ENCODE measurements around the gene MYOD1.

MYOD1 gene

GRCh38 chr11:17719938-17720795, 796 bp downstream of the MYOD1 start:
- no peak overlapping the region for H3K27ac ChIP-seq (ENCODE audit: insufficient read depth, low read depth, low read length, poor library complexity, severe bottlenecking)
- H3K36me3 ChIP-seq (ENCODE audit: control insufficient read depth, insufficient read depth, low read length) = no peaks in the 10 kb centered on the region
- peaks cover 17% of the 10 kb centered on the region for H3K4me1 ChIP-seq (ENCODE audit: control insufficient read depth, insufficient read depth, low read length)
- WGBS, 2 experiments = 5% methylated on average over 85 of the region's 85 CpGs
- H3K4me3 ChIP-seq (ENCODE audit: insufficient read depth, low read depth, low read length) = peak overlapping the region; percentile 8
- H3K27me3 ChIP-seq (ENCODE audit: control insufficient read depth, insufficient read depth, low read length, poor library complexity, severe bottlenecking) = peaks cover 96% of the 10 kb centered on the region
- H3K9me3 ChIP-seq (ENCODE audit: control insufficient read depth, low read length) = no peaks in the 10 kb centered on the region

- peaks cover 17% of the 10 kb centered on the region for H3K4me1 ChIP-seq (ENCODE audit: control insufficient read depth, insufficient read depth, low read length)
- no peak overlapping the region for H3K4me3 ChIP-seq (ENCODE audit: insufficient read depth, low read depth, low read length)
- 2 to 3% methylated on average over 24 of the region's 24 CpGs for WGBS, 2 experiments
These were observed 1.4 kb downstream of the MYOD1 start for GRCh38 chr11:17720796-17721171.

GRCh38 chr11:17721242-17721999, 2.0 kb downstream of the MYOD1 start:
- Histone ChIP-seq H3K27me3 (ENCODE audit: control insufficient read depth, insufficient read depth, low read length, poor library complexity, severe bottlenecking) (peaks cover 85% of the 10 kb centered on the region), H3K27ac (ENCODE audit: insufficient read depth, low read depth, low read length, poor library complexity, severe bottlenecking) (no peak overlapping the region), H3K4me1 (ENCODE audit: control insufficient read depth, insufficient read depth, low read length) (peaks cover 17% of the 10 kb centered on the region), H3K4me3 (ENCODE audit: insufficient read depth, low read depth, low read length) (no peak overlapping the region), H3K9me3 (ENCODE audit: control insufficient read depth, low read length) (no peaks in the 10 kb centered on the region), H3K36me3 (ENCODE audit: control insufficient read depth, insufficient read depth, low read length) (no peaks in the 10 kb centered on the region)
- WGBS, 2 experiments = 14 to 15% methylated on average over 56 of the region's 56 CpGs

More at GRCh38 chr11:17720796-17721171, 1.4 kb downstream of the MYOD1 start:
- Histone ChIP-seq H3K9me3 (ENCODE audit: control insufficient read depth, low read length) (no peaks in the 10 kb centered on the region), H3K27ac (ENCODE audit: insufficient read depth, low read depth, low read length, poor library complexity, severe bottlenecking) (no peak overlapping the region), H3K36me3 (ENCODE audit: control insufficient read depth, insufficient read depth, low read length) (no peaks in the 10 kb centered on the region), H3K27me3 (ENCODE audit: control insufficient read depth, insufficient read depth, low read length, poor library complexity, severe bottlenecking) (peaks cover 89% of the 10 kb centered on the region)

- Histone ChIP-seq H3K27me3 (ENCODE audit: control insufficient read depth, insufficient read depth, low read length, poor library complexity, severe bottlenecking) (peaks cover 82% of the 10 kb centered on the region), H3K4me3 (ENCODE audit: insufficient read depth, low read depth, low read length) (no peak overlapping the region), H3K27ac (ENCODE audit: insufficient read depth, low read depth, low read length, poor library complexity, severe bottlenecking) (no peak overlapping the region), H3K4me1 (ENCODE audit: control insufficient read depth, insufficient read depth, low read length) (peaks cover 17% of the 10 kb centered on the region), H3K36me3 (ENCODE audit: control insufficient read depth, insufficient read depth, low read length) (no peaks in the 10 kb centered on the region), H3K9me3 (ENCODE audit: control insufficient read depth, low read length) (no peaks in the 10 kb centered on the region)
- WGBS, 2 experiments = 16 to 19% methylated on average over 25 of the region's 25 CpGs
These were observed 2.8 kb downstream of the MYOD1 start for GRCh38 chr11:17722000-17722643.

- Histone ChIP-seq H3K4me3 (ENCODE audit: insufficient read depth, low read depth, low read length) (no peak overlapping the region), H3K36me3 (ENCODE audit: control insufficient read depth, insufficient read depth, low read length) (no peaks in the 10 kb centered on the region), H3K4me1 (ENCODE audit: control insufficient read depth, insufficient read depth, low read length) (peaks cover 8% of the 10 kb centered on the region), H3K27ac (ENCODE audit: insufficient read depth, low read depth, low read length, poor library complexity, severe bottlenecking) (no peak overlapping the region), H3K9me3 (ENCODE audit: control insufficient read depth, low read length) (no peaks in the 10 kb centered on the region), H3K27me3 (ENCODE audit: control insufficient read depth, insufficient read depth, low read length, poor library complexity, severe bottlenecking) (peaks cover 74% of the 10 kb centered on the region)
- 80 to 85% methylated on average over 10 of the region's 10 CpGs for WGBS, 2 experiments
These were observed 4.9 kb downstream of the MYOD1 start for GRCh38 chr11:17724020-17724908.

GRCh38 chr11:17725174-17725573, 5.8 kb downstream of the MYOD1 start:
- WGBS, 2 experiments = 77 to 79% methylated on average over 2 of the region's 2 CpGs
- H3K27ac ChIP-seq (ENCODE audit: insufficient read depth, low read depth, low read length, poor library complexity, severe bottlenecking) = no peak overlapping the region
- peaks cover 67% of the 10 kb centered on the region for H3K27me3 ChIP-seq (ENCODE audit: control insufficient read depth, insufficient read depth, low read length, poor library complexity, severe bottlenecking)
- peaks cover 8% of the 10 kb centered on the region for H3K4me1 ChIP-seq (ENCODE audit: control insufficient read depth, insufficient read depth, low read length)
- H3K36me3 ChIP-seq (ENCODE audit: control insufficient read depth, insufficient read depth, low read length) = no peaks in the 10 kb centered on the region
- no peaks in the 10 kb centered on the region for H3K9me3 ChIP-seq (ENCODE audit: control insufficient read depth, low read length)
- H3K4me3 ChIP-seq (ENCODE audit: insufficient read depth, low read depth, low read length) = no peak overlapping the region

GRCh38 chr11:17730137-17730536, 10.8 kb downstream of the MYOD1 start:
- Histone ChIP-seq H3K27ac (ENCODE audit: insufficient read depth, low read depth, low read length, poor library complexity, severe bottlenecking) (no peak overlapping the region), H3K4me3 (ENCODE audit: insufficient read depth, low read depth, low read length) (no peak overlapping the region), H3K9me3 (ENCODE audit: control insufficient read depth, low read length) (no peaks in the 10 kb centered on the region), H3K4me1 (ENCODE audit: control insufficient read depth, insufficient read depth, low read length) (peaks cover 3% of the 10 kb centered on the region), H3K27me3 (ENCODE audit: control insufficient read depth, insufficient read depth, low read length, poor library complexity, severe bottlenecking) (peaks cover 51% of the 10 kb centered on the region), H3K36me3 (ENCODE audit: control insufficient read depth, insufficient read depth, low read length) (no peaks in the 10 kb centered on the region)
- 82 to 84% methylated on average over 2 of the region's 2 CpGs for WGBS, 2 experiments

GRCh38 chr11:17730608-17731462, 11.5 kb downstream of the MYOD1 start:
- H3K27me3 ChIP-seq (ENCODE audit: control insufficient read depth, insufficient read depth, low read length, poor library complexity, severe bottlenecking) = peaks cover 58% of the 10 kb centered on the region
- peaks cover 3% of the 10 kb centered on the region for H3K4me1 ChIP-seq (ENCODE audit: control insufficient read depth, insufficient read depth, low read length)
- H3K36me3 ChIP-seq (ENCODE audit: control insufficient read depth, insufficient read depth, low read length) = no peaks in the 10 kb centered on the region
- H3K27ac ChIP-seq (ENCODE audit: insufficient read depth, low read depth, low read length, poor library complexity, severe bottlenecking) = no peak overlapping the region
- H3K4me3 ChIP-seq (ENCODE audit: insufficient read depth, low read depth, low read length) = no peak overlapping the region
- no peaks in the 10 kb centered on the region for H3K9me3 ChIP-seq (ENCODE audit: control insufficient read depth, low read length)
- 22 to 25% methylated on average over 9 of the region's 9 CpGs for WGBS, 2 experiments

- no peak overlapping the region for H3K27ac ChIP-seq (ENCODE audit: insufficient read depth, low read depth, low read length, poor library complexity, severe bottlenecking)
These were observed 13.9 kb downstream of the MYOD1 start for GRCh38 chr11:17733261-17733660.

More at GRCh38 chr11:17733261-17733660, 13.9 kb downstream of the MYOD1 start:
- no peaks in the 10 kb centered on the region for H3K9me3 ChIP-seq (ENCODE audit: control insufficient read depth, low read length)
- H3K4me1 ChIP-seq (ENCODE audit: control insufficient read depth, insufficient read depth, low read length) = peaks cover 15% of the 10 kb centered on the region
- H3K4me3 ChIP-seq (ENCODE audit: insufficient read depth, low read depth, low read length) = no peak overlapping the region
- 91 to 92% methylated on average over 4 of the region's 4 CpGs for whole genome bisulfite sequencing, 2 experiments
- H3K36me3 ChIP-seq (ENCODE audit: control insufficient read depth, insufficient read depth, low read length) = no peaks in the 10 kb centered on the region
- peaks cover 71% of the 10 kb centered on the region for H3K27me3 ChIP-seq (ENCODE audit: control insufficient read depth, insufficient read depth, low read length, poor library complexity, severe bottlenecking)

Data from ectodermal cell (in vitro differentiated cells).